HepG2 (cell line): ENCODE results near the gene TSHZ2. TPM values are rescaled to one million over a fixed set of nuclear protein-coding genes. Genes with fewer than 3 reads are reported as not detected.

ENCODE experiments used
- BORCS8-MEF2B ChIP-seq: sonication (generic); formaldehyde crosslinking; IDR thresholded peaks from 2 replicates; pipeline ENCODE4 v1.8.0; 2022; ENCODE audit warnings: mild to moderate bottlenecking, missing genetic modification reagents
- CENPT ChIP-seq: sonication (generic); formaldehyde crosslinking; IDR thresholded peaks from 2 replicates; pipeline ENCODE4 v1.8.0; 2022; ENCODE audit warnings: low read depth, mild to moderate bottlenecking, moderate library complexity, missing genetic modification reagents
- CHD4 ChIP-seq: fragments of 200-600 bp; sonication (generic); IDR thresholded peaks from 2 replicates; pipeline ENCODE4 v1.7.0; 2017; ENCODE audit warnings: mild to moderate bottlenecking, low read length, borderline replicate concordance
- JUND ChIP-seq: sonication (generic); formaldehyde crosslinking; IDR thresholded peaks from 2 replicates; pipeline ENCODE4 v1.8.0; 2022; ENCODE audit warnings: mild to moderate bottlenecking, missing genetic modification reagents
- KLF11 ChIP-seq: IDR thresholded peaks from 2 replicates; pipeline ENCODE4 v1.6.1; 2016; ENCODE audit warnings: missing compliant biosample characterization
- MIER2 ChIP-seq: IDR thresholded peaks from 2 replicates; pipeline ENCODE4 v1.6.1; 2016; ENCODE audit warnings: missing biosample characterization, missing genetic modification reagents
- NAIF1 ChIP-seq: sonication (generic); formaldehyde crosslinking; IDR thresholded peaks from 2 replicates; pipeline ENCODE4 v1.5.0; 2020; ENCODE audit warnings: mild to moderate bottlenecking, missing genetic modification reagents, borderline replicate concordance
- SETDB1 ChIP-seq: sonication (generic); formaldehyde crosslinking; IDR thresholded peaks from 2 replicates; pipeline ENCODE4 v1.5.1; 2020; ENCODE audit warnings: missing genetic modification reagents, mild to moderate bottlenecking, borderline replicate concordance
- SIN3B ChIP-seq: fragments of 150-350 bp; IDR thresholded peaks from 2 replicates; pipeline ENCODE4 v1.6.1; 2014; ENCODE audit warnings: low read length
- SPEN ChIP-seq: sonication (generic); formaldehyde crosslinking; IDR thresholded peaks from 2 replicates; pipeline ENCODE4 v1.5.1; 2020; ENCODE audit warnings: low read depth, mild to moderate bottlenecking, missing genetic modification reagents
- ZBTB37 ChIP-seq: sonication (generic); formaldehyde crosslinking; IDR thresholded peaks from 2 replicates; pipeline ENCODE4 v1.4.0; 2020; ENCODE audit warnings: mild to moderate bottlenecking, missing genetic modification reagents
- ZFYVE20 ChIP-seq: sonication (generic); formaldehyde crosslinking; IDR thresholded peaks from 2 replicates; pipeline ENCODE4 v1.8.0; 2023; ENCODE audit warnings: low read depth, mild to moderate bottlenecking, moderate library complexity, missing genetic modification reagents, borderline replicate concordance
- ZNF160 ChIP-seq: sonication (generic); formaldehyde crosslinking; IDR thresholded peaks from 2 replicates; pipeline ENCODE4 v1.8.0; 2022; ENCODE audit warnings: mild to moderate bottlenecking, inconsistent platforms, missing genetic modification reagents
- ZNF24 ChIP-seq: fragments of 450-650 bp; IDR thresholded peaks from 2 replicates; pipeline ENCODE4 v1.6.1; 2017; ENCODE audit warnings: antibody characterized with exemption, mild to moderate bottlenecking
- ZNF256 ChIP-seq: sonication (generic); formaldehyde crosslinking; conservative IDR thresholded peaks from 2 replicates; pipeline ENCODE4 v1.4.0; 2020; ENCODE audit warnings: missing genetic modification reagents
- ZNF260 ChIP-seq: sonication (generic); formaldehyde crosslinking; IDR thresholded peaks from 2 replicates; pipeline ENCODE4 v1.4.0; 2020; ENCODE audit warnings: missing genetic modification reagents, low read depth, mild to moderate bottlenecking, borderline replicate concordance
- ZNF292 ChIP-seq: sonication (generic); formaldehyde crosslinking; IDR thresholded peaks from 2 replicates; pipeline ENCODE4 v1.8.1; 2022; ENCODE audit warnings: mild to moderate bottlenecking, low read depth, missing genetic modification reagents, borderline replicate concordance
- ZNF33B ChIP-seq: sonication (generic); formaldehyde crosslinking; IDR thresholded peaks from 2 replicates; pipeline ENCODE4 v1.5.1; 2020; ENCODE audit warnings: mild to moderate bottlenecking, missing genetic modification reagents
- ZNF572 ChIP-seq: sonication (generic); formaldehyde crosslinking; IDR thresholded peaks from 2 replicates; pipeline ENCODE4 v1.5.1; 2020; ENCODE audit warnings: mild to moderate bottlenecking, missing genetic modification reagents
- ZNF615 ChIP-seq: sonication (generic); formaldehyde crosslinking; IDR thresholded peaks from 2 replicates; pipeline ENCODE4 v1.5.0; 2020; ENCODE audit warnings: mild to moderate bottlenecking, missing genetic modification reagents, borderline replicate concordance
- polyA plus RNA-seq, 8 experiments: library from polyadenylated mRNA; depleted of rRNA in 3 of 8; stranded (reverse) in 7 of 8; unstranded in 1 of 8; fragments of >200 nt; fragmentation: Illumina TruSeq in 4 of 8; extraction: Trizol in 4 of 8; gene quantifications; 2 replicates each; pipeline versions ENCODE4 v1.2.1 to v1.2.3, GENCODE V29; 2011 to 2016; ENCODE audit warnings: low read depth in 4 of 8, missing spikeins in 1 of 8, mixed read lengths in 1 of 8; ENCODE audit not compliant: insufficient read depth in 1 of 8
- total RNA-seq, 5 experiments: library from RNA; depleted of rRNA; stranded (reverse); fragments of >200 nt; fragmentation: Illumina TruSeq; extraction: Trizol; gene quantifications; 2 replicates each; pipeline ENCODE4 v1.2.3, GENCODE V29; 2016; ENCODE audit warnings: low read depth in 1 of 5
- TF ChIP-seq, protein P1 (sequence below): sonication (generic); formaldehyde crosslinking; IDR thresholded peaks from 2 replicates; pipeline ENCODE4 v1.5.1; 2020; ENCODE audit warnings: missing genetic modification reagents, mild to moderate bottlenecking, borderline replicate concordance
- TF ChIP-seq, protein P2 (sequence below): sonication (generic); formaldehyde crosslinking; IDR thresholded peaks from 2 replicates; pipeline ENCODE4 v1.8.1; 2023; ENCODE audit warnings: missing genetic modification reagents, mild to moderate bottlenecking, borderline replicate concordance
- TF ChIP-seq, protein P3 (sequence below): sonication (generic); formaldehyde crosslinking; IDR thresholded peaks from 2 replicates; pipeline ENCODE4 v1.4.0; 2020; ENCODE audit warnings: mild to moderate bottlenecking, missing genetic modification reagents

TSHZ2 gene
- total and polyA plus RNA-seq, 2 of the 13 experiments (the other 11 are each of a cell fraction or from before 2014, with no cell fraction given) = 0.01 TPM; not detected in 1

GRCh38 chr20:53077373-53078205 lies 105.4 kb downstream of the TSHZ2 start (continued):
- TF ChIP-seq ZNF24 = no peak
- 0 out of 2 replicates have a peak, but pooled peaks have one; percentile 26 for TF ChIP-seq ZNF615 (CRISPR knock-in tag)
- TF ChIP-seq JUND (CRISPR knock-in tag) = peak; percentile 75
- TF ChIP-seq SPEN (CRISPR knock-in tag) = no peak
- TF ChIP-seq ZBTB37 (CRISPR knock-in tag) = no peak
- no peak for TF ChIP-seq CHD4
- no peak for TF ChIP-seq BORCS8-MEF2B
- TF ChIP-seq SIN3B = no peak
- TF ChIP-seq ZNF572 = no peak
- TF ChIP-seq ZNF292 (CRISPR knock-in tag) = peak; percentile 26; the same call in 1 of the 2 replicates
- TF ChIP-seq, protein P1, sequence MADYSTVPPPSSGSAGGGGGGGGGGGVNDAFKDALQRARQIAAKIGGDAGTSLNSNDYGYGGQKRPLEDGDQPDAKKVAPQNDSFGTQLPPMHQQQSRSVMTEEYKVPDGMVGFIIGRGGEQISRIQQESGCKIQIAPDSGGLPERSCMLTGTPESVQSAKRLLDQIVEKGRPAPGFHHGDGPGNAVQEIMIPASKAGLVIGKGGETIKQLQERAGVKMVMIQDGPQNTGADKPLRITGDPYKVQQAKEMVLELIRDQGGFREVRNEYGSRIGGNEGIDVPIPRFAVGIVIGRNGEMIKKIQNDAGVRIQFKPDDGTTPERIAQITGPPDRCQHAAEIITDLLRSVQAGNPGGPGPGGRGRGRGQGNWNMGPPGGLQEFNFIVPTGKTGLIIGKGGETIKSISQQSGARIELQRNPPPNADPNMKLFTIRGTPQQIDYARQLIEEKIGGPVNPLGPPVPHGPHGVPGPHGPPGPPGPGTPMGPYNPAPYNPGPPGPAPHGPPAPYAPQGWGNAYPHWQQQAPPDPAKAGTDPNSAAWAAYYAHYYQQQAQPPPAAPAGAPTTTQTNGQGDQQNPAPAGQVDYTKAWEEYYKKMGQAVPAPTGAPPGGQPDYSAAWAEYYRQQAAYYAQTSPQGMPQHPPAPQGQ (CRISPR knock-in tag) = no peak
- peak; percentile 73 for TF ChIP-seq MIER2 (CRISPR knock-in tag)
- 0 out of 2 replicates have a peak, but pooled peaks have one; percentile 39 for TF ChIP-seq ZNF33B
- TF ChIP-seq, protein P2, sequence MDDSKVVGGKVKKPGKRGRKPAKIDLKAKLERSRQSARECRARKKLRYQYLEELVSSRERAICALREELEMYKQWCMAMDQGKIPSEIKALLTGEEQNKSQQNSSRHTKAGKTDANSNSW (CRISPR knock-in tag) = no peak
- TF ChIP-seq ZNF160 (CRISPR knock-in tag) = no peak
- TF ChIP-seq, protein P3, sequence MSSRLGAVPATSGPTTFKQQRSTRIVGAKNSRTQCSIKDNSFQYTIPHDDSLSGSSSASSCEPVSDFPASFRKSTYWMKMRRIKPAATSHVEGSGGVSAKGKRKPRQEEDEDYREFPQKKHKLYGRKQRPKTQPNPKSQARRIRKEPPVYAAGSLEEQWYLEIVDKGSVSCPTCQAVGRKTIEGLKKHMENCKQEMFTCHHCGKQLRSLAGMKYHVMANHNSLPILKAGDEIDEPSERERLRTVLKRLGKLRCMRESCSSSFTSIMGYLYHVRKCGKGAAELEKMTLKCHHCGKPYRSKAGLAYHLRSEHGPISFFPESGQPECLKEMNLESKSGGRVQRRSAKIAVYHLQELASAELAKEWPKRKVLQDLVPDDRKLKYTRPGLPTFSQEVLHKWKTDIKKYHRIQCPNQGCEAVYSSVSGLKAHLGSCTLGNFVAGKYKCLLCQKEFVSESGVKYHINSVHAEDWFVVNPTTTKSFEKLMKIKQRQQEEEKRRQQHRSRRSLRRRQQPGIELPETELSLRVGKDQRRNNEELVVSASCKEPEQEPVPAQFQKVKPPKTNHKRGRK (CRISPR knock-in tag) = no peak
- TF ChIP-seq SETDB1 (CRISPR knock-in tag) = no peak
- TF ChIP-seq ZNF256 (CRISPR knock-in tag) = no peak
- no peak for TF ChIP-seq ZFYVE20 (CRISPR knock-in tag)
- TF ChIP-seq KLF11 = peak; percentile 90; the same call in 1 of the 2 replicates
- TF ChIP-seq NAIF1 (CRISPR knock-in tag) = 0 out of 2 replicates have a peak, but pooled peaks have one; percentile 56
- TF ChIP-seq CENPT = no peak
- no peak for TF ChIP-seq ZNF260
